GM15510 (cell line): ENCODE results near the gene LYRM4.

ENCODE experiments used
- POLR2A ChIP-seq: IDR thresholded peaks from 3 replicates; pipeline ENCODE4 v1.6.1; 2011; ENCODE audit warnings: borderline replicate concordance; ENCODE audit not compliant: insufficient read length; ENCODE audit errors: extremely low read depth

LYRM4 gene

DNA sequence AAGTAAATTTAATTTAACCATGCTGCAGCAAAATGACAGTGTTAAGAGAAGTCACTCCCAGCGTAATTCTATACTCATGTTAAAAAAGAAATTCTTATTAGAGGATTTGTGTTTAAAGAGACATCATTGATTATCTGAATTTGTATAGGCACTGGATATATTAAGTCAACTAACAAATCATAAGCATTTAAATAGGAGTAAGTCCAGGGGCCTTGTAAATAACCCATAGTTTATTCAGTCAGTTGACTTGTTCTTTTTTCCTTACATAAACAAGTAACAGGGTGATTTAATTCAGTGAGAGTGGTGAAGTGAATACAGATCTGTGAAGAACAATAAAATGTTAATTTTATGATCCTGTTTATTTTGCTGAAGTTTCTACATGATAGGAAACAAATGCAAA, 22.4 kb downstream of the LYRM4 start:
- no peak for TF ChIP-seq POLR2A

DNA sequence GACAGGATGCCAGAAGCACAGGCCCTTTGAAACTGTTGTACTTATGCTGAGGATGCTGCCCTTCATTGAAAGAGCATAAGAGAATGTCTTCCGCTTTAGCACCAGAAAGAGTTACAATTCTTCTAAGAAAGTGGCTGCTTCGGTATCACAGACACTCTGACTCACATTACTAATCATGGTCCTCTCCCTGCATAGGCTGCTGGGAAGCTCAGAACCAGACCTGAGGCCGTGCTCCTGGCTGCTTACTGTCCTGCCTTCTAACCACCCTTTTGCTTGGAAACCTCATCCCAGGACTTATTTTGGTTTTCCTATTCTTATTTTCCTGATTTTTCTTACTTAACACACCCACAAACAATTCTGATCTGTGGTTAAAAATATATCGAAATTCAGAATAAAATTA, 22.9 kb downstream of the LYRM4 start:
- TF ChIP-seq POLR2A = no peak

DNA sequence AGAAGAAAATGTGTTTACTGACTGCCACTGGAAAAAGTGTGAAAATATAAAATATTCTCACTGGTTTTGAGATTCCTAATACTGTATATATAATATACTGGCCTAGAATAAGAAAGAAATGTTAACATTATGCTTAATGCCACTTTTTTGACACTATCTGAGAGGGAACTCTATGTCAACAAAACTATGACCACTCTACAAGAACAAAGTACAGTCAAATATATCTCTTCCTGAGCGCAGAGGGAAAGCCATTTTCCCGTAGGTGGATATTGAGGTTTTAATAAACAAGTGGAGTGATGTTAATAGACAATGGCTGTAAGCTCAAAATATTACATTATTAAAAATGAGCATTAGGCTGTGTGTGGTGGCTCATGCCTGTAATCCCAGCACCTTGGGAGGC, 24.9 kb downstream of the LYRM4 start:
- TF ChIP-seq POLR2A = no peak

DNA sequence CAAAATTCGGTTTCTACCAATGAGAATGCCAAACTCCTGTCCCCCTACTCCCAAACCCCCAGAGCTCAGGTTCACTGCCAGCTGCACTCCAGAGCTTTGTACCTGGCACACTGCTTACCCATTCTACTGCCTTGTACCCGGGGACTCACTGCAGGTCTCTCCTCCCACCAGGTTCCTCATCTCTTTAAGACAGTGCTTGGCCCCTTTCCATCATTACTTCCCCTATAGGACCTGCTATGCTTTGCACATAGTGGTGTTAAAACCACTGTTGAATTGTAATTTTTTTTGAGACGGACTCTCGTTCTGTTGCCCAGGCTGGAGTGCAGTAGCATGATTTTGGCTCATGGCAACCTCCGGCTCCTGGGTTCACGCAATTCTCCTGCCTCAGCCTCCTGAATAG, 25.9 kb downstream of the LYRM4 start:
- TF ChIP-seq POLR2A = no peak

DNA sequence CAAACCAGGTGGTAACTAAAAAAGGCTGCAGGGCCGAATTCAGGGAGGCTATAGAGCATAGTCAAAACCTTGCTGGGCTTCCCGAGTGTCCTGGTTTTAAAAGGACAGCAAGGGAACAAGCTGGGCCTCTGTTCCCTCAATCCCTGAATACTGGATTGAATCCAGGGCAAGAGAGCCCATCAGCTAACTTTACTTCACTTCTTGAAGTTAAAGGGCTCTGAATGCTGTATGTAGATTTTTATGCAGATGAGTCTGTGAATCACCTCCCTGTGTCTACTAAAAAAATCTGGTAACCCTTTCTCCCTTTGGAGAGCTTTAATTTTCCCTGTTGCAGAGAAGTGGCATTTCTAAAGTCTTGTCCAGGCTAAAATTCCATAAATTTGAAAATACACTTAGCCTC, 29.5 kb downstream of the LYRM4 start:
- no peak for TF ChIP-seq POLR2A

DNA sequence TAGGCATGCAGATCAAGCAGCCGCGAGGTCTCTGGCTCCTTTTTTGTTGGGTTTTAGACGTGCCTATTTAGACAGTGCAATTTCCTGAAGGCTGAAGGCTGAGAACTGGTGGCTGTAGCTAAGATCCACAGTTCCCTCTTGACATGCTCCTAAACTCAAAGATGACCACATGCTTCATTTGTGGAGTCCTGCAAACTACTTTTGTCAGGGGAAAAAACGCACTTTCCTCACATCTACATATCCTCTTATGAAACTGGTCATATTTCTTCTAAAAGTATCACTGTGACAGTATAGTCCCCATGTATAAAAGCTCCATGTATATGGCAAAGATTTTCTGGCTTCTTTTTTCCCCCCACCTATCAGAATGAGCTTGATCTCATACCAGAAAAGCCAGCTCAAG, 30.7 kb downstream of the LYRM4 start:
- no peak for TF ChIP-seq POLR2A

DNA sequence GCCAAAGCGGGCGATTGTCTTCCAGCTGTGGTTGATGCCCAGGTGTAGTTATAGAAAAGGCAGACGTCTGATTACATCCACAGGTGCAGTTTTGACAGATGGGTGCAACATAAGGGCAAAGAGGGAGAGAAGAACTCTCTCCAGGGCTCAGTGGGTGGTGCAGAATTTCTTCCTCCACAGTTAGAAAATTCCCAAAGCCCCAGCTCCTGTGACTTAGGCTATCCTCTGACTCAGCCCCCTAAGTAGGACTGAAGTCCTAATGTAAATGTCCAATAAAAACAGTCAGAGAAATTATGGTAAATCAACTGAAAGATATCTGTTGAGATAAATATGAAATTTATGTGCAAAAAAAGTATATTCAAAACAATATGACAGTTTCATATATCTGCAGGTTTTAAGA, 31.4 kb downstream of the LYRM4 start:
- no peak for TF ChIP-seq POLR2A

DNA sequence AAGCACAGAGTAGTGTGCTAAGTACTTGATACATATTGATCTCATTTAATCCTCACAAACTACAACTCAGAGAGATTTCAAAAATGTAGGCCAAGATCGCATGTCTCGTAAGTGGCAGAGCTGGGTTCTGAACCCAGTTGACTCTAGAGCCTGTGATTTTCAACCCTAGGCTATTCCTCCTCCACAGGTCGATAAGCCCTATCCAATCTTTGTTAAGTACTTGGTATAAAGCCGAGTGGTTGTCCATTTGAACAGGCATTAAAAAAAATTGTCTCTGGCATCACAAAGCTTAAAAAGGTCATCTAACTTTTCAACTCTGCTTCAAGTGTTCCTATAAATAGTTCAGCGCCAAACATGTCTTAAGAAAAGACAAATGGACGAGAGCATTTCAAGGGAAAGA, 37.4 kb downstream of the LYRM4 start:
- TF ChIP-seq POLR2A = no peak

DNA sequence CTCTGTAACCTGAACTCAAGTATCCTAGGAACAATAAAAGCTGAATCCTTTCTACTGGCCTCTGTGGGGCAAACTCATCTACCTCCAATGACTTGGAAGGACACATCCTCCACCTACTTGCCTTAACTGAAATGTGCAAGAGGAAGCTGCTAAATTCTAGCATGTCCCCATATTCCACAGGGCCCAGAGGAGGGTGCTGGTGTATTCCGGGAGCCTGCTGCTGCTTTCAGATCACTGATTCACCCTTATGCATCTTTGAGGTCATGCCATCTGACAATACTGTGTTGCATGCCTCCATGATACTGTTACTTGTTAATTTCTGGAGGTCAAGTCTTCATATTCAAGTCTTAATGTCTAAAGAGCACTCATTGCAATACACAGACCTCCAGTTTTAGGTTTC, 40.3 kb downstream of the LYRM4 start:
- no peak for TF ChIP-seq POLR2A

DNA sequence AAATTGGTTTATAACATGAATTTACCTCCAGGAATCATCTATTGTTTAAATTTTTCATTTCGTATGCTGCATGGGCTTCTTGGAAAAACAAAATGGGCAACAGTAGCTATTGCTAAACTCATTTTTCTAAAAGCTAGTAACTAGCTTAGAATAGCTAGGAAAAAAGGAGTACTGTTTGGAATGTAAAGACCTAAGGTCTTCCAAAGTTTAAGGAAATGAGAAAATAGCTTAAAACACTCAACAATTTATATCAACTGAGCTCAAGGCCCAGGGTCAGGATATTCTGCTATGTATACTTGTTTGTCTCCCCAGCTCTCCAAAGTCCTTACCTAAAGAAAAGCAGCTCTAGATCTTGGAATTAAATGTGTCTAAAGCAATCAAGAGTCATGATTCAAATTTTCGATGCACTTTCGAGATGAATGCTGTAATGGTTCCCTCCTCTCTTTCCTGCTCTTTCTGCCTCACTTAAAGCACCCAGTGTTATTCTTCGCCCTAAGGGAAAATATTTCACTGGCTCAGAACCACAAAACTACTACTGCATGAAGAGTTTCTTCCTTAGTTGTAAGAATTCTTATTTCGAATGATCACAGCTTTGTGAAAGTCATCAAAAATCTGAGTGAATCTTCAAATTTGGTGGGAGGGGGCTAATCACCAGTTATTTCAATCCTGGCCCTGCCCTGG, 41.6 kb downstream of the LYRM4 start:
- TF ChIP-seq POLR2A = no peak

DNA sequence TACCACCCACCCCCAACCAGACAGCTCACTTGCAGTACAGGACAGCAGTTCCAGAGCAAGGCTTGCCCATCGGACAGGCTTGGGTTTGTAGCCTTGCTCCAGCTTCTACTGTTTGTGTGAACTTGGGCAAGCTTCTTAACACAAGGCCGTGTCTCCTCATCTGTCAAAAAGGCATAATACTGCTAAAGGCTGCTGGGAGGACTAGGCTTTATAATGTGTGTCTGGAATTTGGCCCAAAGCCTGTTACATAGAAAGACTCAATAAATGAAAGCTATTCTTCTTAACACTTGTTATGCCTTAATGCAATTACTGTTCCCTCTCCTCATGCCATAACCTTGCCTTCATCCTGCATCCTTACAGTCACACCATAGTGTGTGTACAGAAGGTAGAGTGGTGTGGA, 43.4 kb downstream of the LYRM4 start:
- no peak for TF ChIP-seq POLR2A

DNA sequence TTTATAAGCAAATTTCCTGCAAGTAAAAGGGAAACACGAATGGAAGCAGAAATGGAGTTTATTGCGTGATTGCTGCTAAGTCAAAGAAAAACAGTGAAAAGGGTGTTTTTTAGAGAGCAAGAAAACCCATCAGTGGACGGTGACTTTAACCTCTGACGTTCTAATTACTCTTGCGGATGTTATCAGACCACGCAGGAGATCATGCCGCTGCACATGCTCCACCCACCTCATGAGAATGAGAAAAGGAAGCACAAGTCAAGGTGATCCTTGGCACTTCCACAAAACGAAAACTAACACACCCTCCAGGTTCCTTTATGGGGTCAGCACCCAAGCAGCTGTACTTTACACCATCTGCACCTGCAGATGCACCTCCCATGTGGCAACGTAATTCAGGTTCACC, 45.0 kb downstream of the LYRM4 start:
- TF ChIP-seq POLR2A = no peak

DNA sequence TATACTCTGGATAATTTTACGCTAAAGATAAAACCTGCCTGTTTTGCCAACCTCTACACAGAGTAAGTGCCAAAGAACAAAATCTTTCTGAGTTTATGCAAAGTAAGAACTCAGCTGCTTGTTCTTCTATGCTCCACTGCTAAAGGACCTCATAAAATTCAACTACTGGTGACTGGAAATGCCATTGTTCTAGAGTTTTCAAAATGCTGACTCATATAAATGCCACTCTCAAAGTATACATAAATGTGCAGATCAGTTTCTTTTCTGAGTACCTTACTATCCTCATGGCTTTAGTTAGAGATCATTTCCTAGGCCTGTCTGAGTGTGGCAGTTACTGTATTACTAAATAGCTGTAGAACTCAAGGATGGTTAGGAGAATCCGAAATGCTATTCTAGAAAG, 45.6 kb downstream of the LYRM4 start:
- TF ChIP-seq POLR2A = no peak

DNA sequence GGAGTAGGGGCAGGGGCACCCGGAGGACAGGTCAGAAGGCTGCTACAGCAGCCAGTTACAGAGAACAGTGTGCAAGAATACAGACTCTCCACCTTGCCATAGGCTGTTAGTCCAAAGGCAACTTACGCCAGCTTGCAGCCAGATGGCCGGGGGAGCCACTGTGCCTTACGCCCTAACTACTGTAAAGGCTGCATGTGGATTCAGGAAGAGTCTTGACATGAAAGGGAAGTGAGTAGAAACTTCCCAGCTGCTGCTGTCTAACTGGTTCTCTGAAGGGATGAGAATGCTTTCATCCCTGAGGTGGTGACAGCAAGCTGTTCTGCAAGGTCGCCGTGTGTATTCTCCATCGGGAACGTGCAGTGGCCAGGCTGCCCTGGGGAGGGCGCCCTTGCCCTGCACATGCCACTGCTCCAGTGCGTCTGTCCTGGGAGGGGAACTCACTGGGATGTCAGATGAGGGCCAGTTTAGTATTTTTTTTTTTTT, 46.1 kb downstream of the LYRM4 start:
- TF ChIP-seq POLR2A = no peak

DNA sequence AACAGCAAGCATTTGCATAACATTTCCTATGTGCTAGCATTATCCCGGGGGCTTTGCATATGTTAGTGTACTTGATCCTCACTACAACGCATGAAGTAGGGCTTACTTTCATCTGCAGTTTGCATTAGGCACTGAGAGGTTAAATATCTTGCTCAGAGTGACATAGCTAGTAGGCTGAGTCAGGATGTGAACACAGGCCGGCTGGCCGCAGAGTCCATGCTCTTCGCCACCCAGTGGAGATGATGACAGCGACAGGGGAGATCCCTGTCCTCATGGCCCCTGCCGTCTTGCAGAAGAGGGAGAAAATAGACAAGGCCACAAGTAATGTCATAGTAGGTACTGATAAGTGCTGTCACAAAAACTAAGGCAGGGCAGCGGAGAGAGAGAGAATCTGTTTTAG, 46.9 kb downstream of the LYRM4 start:
- TF ChIP-seq POLR2A = no peak

DNA sequence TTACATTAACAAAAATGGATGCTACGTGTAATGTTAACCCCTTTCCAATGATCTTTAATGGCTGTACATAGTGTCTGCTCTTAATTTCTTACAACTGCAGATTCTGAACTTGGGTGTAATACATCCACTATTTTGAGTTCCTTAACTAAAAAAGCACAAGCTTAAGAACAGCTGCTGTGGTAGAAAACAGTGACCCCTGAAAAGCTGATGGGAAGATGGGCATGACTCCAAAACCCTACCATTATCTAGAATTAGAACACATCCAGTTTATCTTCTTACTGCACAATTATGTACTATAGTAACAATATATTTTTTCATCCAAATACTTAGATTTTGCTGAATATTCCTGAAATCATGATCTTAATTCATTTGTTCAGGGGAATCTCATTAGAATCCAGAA, 49.3 kb downstream of the LYRM4 start:
- no peak for TF ChIP-seq POLR2A

DNA sequence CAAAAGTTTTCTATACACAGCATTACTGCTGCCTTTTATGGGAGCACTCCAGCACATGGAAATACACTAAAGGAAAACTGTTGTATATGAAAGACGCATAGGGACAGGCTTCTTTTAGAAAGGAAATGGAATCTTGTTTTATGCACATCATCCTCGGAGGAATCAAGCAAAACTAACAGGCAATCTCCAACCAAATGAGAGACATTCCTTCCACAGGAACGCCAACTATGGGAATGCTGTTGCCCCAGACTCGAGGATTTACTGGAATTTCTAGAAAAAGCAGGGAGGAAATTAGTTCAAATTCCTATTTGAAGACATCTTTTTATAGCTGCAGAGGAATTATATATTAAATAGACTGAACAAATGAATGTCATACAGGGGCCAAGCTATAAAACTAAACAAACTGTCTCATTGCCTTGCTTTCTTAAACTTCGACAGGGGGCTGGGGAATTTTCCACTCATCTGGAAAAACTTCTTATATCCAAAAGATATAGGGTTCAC, 52.2 kb downstream of the LYRM4 start:
- TF ChIP-seq POLR2A = no peak
